BLaER1 treated with 17β-estradiol and CSF1 and Interleukin-3, amounts not matched to agents 10 nM and 100 nM (cell line): ENCODE data around the gene ROBO1.

Experiments used
- H3K27ac ChIP-seq, 11 experiments: shearing (Covaris generic); formaldehyde crosslinking; 2 replicates each; pipeline ENCODE4 v1.8.1; 2022
- H3K27me3 ChIP-seq, 11 experiments: shearing (Covaris generic); formaldehyde crosslinking; 2 replicates each; pipeline ENCODE4 v1.8.1; 2022
- H3K36me3 ChIP-seq, 11 experiments: shearing (Covaris generic); formaldehyde crosslinking; 2 replicates each; pipeline ENCODE4 v1.8.1; 2022
- H3K4me1 ChIP-seq, 10 experiments: shearing (Covaris generic); formaldehyde crosslinking; 2 replicates each; pipeline ENCODE4 v1.8.1; 2022
- H3K4me2 ChIP-seq, 11 experiments: shearing (Covaris generic); formaldehyde crosslinking; 2 replicates each; pipeline ENCODE4 v1.8.1; 2022
- H3K4me3 ChIP-seq, 10 experiments: shearing (Covaris generic); formaldehyde crosslinking; 2 replicates each; pipeline ENCODE4 v1.8.1; 2022
- H3K9ac ChIP-seq, 11 experiments: shearing (Covaris generic); formaldehyde crosslinking; 2 replicates each; pipeline ENCODE4 v1.8.1; 2022
- H3K9me3 ChIP-seq, 11 experiments: shearing (Covaris generic); formaldehyde crosslinking; replicated peaks in 1 of 11; 2 replicates each; pipeline ENCODE4 v1.8.1; 2022
- H4K20me1 ChIP-seq, 11 experiments: shearing (Covaris generic); formaldehyde crosslinking; 2 replicates each; pipeline ENCODE4 v1.8.1; 2022
- Cebpa-rat ChIP-seq, 11 experiments: shearing (Covaris generic); IDR thresholded peaks; 2 replicates each; pipeline ENCODE4 v1.8.1; 2022

The ROBO1 gene

GRCh38 chr3:78712941-78713340 is 1054.9 kb downstream of the ROBO1 start:
- H3K4me3 ChIP-seq: no peak overlapping the region
- H3K4me2 ChIP-seq: peak overlapping the region in 1 of 11 experiments; percentile 1; a peak in 1 of 22 replicates
- H3K27me3 ChIP-seq: no peaks in the 10 kb centered on the region
- H3K9me3 ChIP-seq: peaks cover 12 to 34% (median 22%) of the 10 kb centered on the region in 11 experiments; a peak in 21 of 22 replicates
- no peak overlapping the region for H3K27ac ChIP-seq
- no peak overlapping the region for H3K9ac ChIP-seq
- no peak for TF ChIP-seq Cebpa-rat (IDR thresholded peaks at IDR 0.05)
- peaks cover 40 to 87% (median 67%) of the 10 kb centered on the region in 11 experiments for H3K36me3 ChIP-seq
- H4K20me1 ChIP-seq: no peaks in the 10 kb centered on the region
- peaks cover under 1 to 20% (median 2%) of the 10 kb centered on the region in 10 experiments; a peak in 16 of 20 replicates for H3K4me1 ChIP-seq

- no peak for TF ChIP-seq Cebpa-rat (IDR thresholded peaks at IDR 0.05)
- no peak overlapping the region for H3K9ac ChIP-seq
- no peak overlapping the region for H3K27ac ChIP-seq
- H3K4me2 ChIP-seq: no peak overlapping the region
- H3K27me3 ChIP-seq: no peaks in the 10 kb centered on the region
- peaks cover 12 to 28% (median 19%) of the 10 kb centered on the region in 11 experiments; a peak in 21 of 22 replicates for H3K9me3 ChIP-seq
- H3K4me3 ChIP-seq: no peak overlapping the region
- H3K4me1 ChIP-seq: peaks cover 6 to 27% (median 8%) of the 10 kb centered on the region in 10 experiments; a peak in 19 of 20 replicates
- H4K20me1 ChIP-seq: no peaks in the 10 kb centered on the region
- H3K36me3 ChIP-seq: peaks cover 33 to 87% (median 61%) of the 10 kb centered on the region in 11 experiments
These were observed 1055.5 kb downstream of the ROBO1 start for GRCh38 chr3:78712270-78712669.

- peaks cover 1 to 78% (median 48%) of the 10 kb centered on the region in 11 experiments; a peak in 20 of 22 replicates for H3K36me3 ChIP-seq
- H3K9me3 ChIP-seq: peaks cover 0 to 7% (median 0%) of the 10 kb centered on the region in 11 experiments; a peak in 6 of 22 replicates
- H3K27ac ChIP-seq: no peak overlapping the region
- TF ChIP-seq Cebpa-rat (IDR thresholded peaks at IDR 0.05): no peak
- no peak overlapping the region for H3K4me3 ChIP-seq
- no peaks in the 10 kb centered on the region for H4K20me1 ChIP-seq
- H3K27me3 ChIP-seq: no peaks in the 10 kb centered on the region
- peaks cover 6 to 46% (median 20%) of the 10 kb centered on the region in 10 experiments for H3K4me1 ChIP-seq
- H3K9ac ChIP-seq: no peak overlapping the region
- H3K4me2 ChIP-seq: no peak overlapping the region
These were observed 1059.2 kb downstream of the ROBO1 start for GRCh38 chr3:78708565-78709073.

GRCh38 chr3:78707609-78708008 is 1060.2 kb downstream of the ROBO1 start:
- TF ChIP-seq Cebpa-rat (IDR thresholded peaks at IDR 0.05): no peak
- H3K4me3 ChIP-seq: no peak overlapping the region
- peaks cover 10 to 46% (median 26%) of the 10 kb centered on the region in 10 experiments for H3K4me1 ChIP-seq
- peaks cover 0 to 7% (median 0%) of the 10 kb centered on the region in 11 experiments; a peak in 6 of 22 replicates for H3K9me3 ChIP-seq
- H3K27me3 ChIP-seq: no peaks in the 10 kb centered on the region
- no peaks in the 10 kb centered on the region for H4K20me1 ChIP-seq
- peaks cover 0 to 73% (median 38%) of the 10 kb centered on the region in 11 experiments; a peak in 18 of 22 replicates for H3K36me3 ChIP-seq
- H3K27ac ChIP-seq: peak overlapping the region in 1 of 11 experiments; percentile 20; a peak in 2 of 22 replicates
- no peak overlapping the region for H3K9ac ChIP-seq
- peak overlapping the region in 8 of 11 experiments; percentile 0 to 52 (median 16); a peak in 8 of 22 replicates for H3K4me2 ChIP-seq

- Histone ChIP-seq H3K27ac (no peak overlapping the region), H3K4me3 (no peak overlapping the region), H3K27me3 (no peaks in the 10 kb centered on the region), H3K4me1 (peaks cover 10 to 52% (median 26%) of the 10 kb centered on the region in 10 experiments), H3K4me2 (peak overlapping the region in 4 of 11 experiments; percentile 5 to 37 (median 11); a peak in 6 of 22 replicates), H3K36me3 (peaks cover 0 to 72% (median 35%) of the 10 kb centered on the region in 11 experiments; a peak in 18 of 22 replicates), H3K9me3 (peaks cover 0 to 7% (median 0%) of the 10 kb centered on the region in 11 experiments; a peak in 6 of 22 replicates), H4K20me1 (no peaks in the 10 kb centered on the region), H3K9ac (no peak overlapping the region)
- no peak for TF ChIP-seq Cebpa-rat (IDR thresholded peaks at IDR 0.05)
These were observed 1060.8 kb downstream of the ROBO1 start for GRCh38 chr3:78706906-78707523.

DNA sequence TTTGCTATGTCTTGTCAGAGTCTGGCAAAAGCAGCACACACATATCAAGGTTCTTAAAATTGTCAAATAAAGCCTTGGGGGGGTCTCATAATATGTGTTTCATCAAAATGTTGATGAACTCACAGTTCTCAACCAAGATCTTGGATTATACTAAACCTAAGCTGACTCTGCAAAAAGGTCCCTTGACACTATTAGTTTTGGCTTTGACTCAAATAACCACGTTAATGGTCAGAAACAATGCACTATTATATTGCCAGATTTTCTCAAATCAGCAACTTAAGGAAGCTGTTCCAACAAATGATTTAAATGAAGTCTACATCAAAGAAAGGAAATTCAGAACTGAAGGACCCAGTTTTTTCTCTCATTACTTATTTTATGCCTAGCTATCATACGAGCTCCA is 1063.9 kb downstream of the ROBO1 start:
- Histone ChIP-seq H3K4me2 (peak overlapping the region in 7 of 11 experiments; percentile 20 to 57 (median 48); a peak in 11 of 22 replicates), H4K20me1 (no peaks in the 10 kb centered on the region), H3K4me1 (peaks cover 10 to 83% (median 33%) of the 10 kb centered on the region in 10 experiments), H3K36me3 (peaks cover 0 to 66% (median 21%) of the 10 kb centered on the region in 11 experiments; a peak in 18 of 22 replicates), H3K9ac (no peak overlapping the region), H3K27ac (peak overlapping the region in 2 of 11 experiments; percentile 30 to 32; a peak in 1 of 22 replicates), H3K4me3 (no peak overlapping the region), H3K9me3 (peaks cover 0 to 14% (median 7%) of the 10 kb centered on the region in 11 experiments; a peak in 10 of 22 replicates), H3K27me3 (no peaks in the 10 kb centered on the region)
- TF ChIP-seq Cebpa-rat (IDR thresholded peaks at IDR 0.05): no peak

DNA sequence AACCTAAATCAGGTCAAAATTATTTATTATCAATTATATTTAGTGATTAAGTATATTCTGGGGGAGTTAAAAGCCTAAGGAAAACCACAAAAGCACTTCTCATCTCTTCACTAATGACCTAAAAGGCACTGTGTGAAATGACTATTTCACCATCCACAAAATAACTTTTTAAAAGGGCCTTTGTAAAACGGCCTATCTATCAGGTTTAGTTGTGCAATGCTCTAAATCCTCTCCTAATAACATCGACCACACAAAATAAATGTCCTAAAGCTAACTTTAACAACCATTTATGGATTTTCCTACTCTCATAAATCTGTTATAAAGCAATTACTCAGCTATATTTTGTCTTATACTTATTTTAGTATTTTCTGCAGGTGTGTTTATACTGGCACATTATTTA is 1066.3 kb downstream of the ROBO1 start:
- H4K20me1 ChIP-seq: no peaks in the 10 kb centered on the region
- H3K4me2 ChIP-seq: peak overlapping the region in 4 of 11 experiments; percentile 7 to 36 (median 14); a peak in 8 of 22 replicates
- H3K27ac ChIP-seq: peak overlapping the region in 1 of 11 experiments; percentile 38; a peak in 1 of 22 replicates
- no peak for TF ChIP-seq Cebpa-rat (IDR thresholded peaks at IDR 0.05)
- peaks cover 0 to 14% (median 7%) of the 10 kb centered on the region in 11 experiments; a peak in 10 of 22 replicates for H3K9me3 ChIP-seq
- H3K36me3 ChIP-seq: peaks cover 0 to 43% (median 15%) of the 10 kb centered on the region in 11 experiments; a peak in 18 of 22 replicates
- H3K4me3 ChIP-seq: no peak overlapping the region
- peaks cover 7 to 84% (median 39%) of the 10 kb centered on the region in 10 experiments; a peak in 19 of 20 replicates for H3K4me1 ChIP-seq
- no peak overlapping the region for H3K9ac ChIP-seq
- no peaks in the 10 kb centered on the region for H3K27me3 ChIP-seq

GRCh38 chr3:78698431-78698830 is 1069.4 kb downstream of the ROBO1 start:
- peaks cover 5 to 81% (median 37%) of the 10 kb centered on the region in 10 experiments; a peak in 17 of 20 replicates for H3K4me1 ChIP-seq
- TF ChIP-seq Cebpa-rat (IDR thresholded peaks at IDR 0.05): no peak
- H4K20me1 ChIP-seq: no peaks in the 10 kb centered on the region
- peak overlapping the region in 7 of 11 experiments; percentile 7 to 89 (median 68); a peak in 12 of 22 replicates for H3K4me2 ChIP-seq
- peaks cover 0 to 32% (median 4%) of the 10 kb centered on the region in 11 experiments; a peak in 6 of 22 replicates for H3K36me3 ChIP-seq
- peaks cover 0 to 14% (median 6%) of the 10 kb centered on the region in 11 experiments; a peak in 10 of 22 replicates for H3K9me3 ChIP-seq
- H3K27ac ChIP-seq: peak overlapping the region in 2 of 11 experiments; percentile 2 to 69; a peak in 3 of 22 replicates
- no peaks in the 10 kb centered on the region for H3K27me3 ChIP-seq
- no peak overlapping the region for H3K4me3 ChIP-seq
- H3K9ac ChIP-seq: no peak overlapping the region
